CD4-positive, alpha-beta T cell treated with Interleukin-4 for 4 hours (primary cell): ENCODE measurements around the gene APBB2.
"Not testable (repeated sequence)": the region's sequence is repeated elsewhere in the genome, so short reads cannot be mapped to it uniquely, and the experiment has no call there.

Source experiments
- DNase-seq: peaks from one replicate; pipeline ENCODE4 v3.0.0-alpha.2; 2020

Gene APBB2

DNA sequence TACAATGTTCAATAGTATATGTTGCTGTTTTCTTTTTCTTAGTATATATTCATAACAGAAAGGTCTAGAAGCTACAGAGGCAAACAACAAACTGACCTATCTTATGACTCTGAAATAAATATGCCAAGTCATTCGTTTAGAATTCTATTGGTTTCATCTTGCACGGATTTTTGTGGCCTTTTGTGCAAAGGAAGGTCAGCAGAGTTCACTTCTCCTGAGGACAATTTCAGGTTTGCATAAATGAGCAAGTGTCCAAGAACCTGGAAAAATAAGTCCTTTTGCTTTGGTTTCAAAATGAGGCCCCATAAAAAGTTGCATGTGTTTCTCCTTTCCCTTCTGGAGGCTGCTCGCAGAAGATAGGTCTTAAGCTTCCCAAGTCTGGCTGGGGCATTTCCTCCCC is 156.9 kb downstream of the APBB2 start:
- DNase-seq, result no peak

DNA sequence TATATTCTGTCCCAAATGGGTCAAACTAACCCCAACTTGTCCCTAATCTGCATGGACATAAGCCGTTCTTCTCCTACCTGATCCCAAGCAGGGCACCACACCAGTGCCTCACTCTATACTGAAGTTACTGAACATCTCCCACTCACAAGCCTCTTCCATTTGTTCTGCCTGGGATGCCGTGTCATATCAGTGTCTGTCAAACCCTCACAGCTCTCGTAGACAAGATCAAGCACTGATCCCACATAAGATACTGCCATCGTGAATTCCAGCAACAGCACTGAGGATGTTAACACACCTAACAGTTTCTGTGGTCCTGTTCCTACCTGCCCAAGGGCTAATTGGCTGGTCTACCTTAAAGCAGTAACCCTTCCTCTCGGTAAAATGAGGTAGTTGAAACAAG is 162.1 kb downstream of the APBB2 start:
- no peak for DNase-seq

DNA sequence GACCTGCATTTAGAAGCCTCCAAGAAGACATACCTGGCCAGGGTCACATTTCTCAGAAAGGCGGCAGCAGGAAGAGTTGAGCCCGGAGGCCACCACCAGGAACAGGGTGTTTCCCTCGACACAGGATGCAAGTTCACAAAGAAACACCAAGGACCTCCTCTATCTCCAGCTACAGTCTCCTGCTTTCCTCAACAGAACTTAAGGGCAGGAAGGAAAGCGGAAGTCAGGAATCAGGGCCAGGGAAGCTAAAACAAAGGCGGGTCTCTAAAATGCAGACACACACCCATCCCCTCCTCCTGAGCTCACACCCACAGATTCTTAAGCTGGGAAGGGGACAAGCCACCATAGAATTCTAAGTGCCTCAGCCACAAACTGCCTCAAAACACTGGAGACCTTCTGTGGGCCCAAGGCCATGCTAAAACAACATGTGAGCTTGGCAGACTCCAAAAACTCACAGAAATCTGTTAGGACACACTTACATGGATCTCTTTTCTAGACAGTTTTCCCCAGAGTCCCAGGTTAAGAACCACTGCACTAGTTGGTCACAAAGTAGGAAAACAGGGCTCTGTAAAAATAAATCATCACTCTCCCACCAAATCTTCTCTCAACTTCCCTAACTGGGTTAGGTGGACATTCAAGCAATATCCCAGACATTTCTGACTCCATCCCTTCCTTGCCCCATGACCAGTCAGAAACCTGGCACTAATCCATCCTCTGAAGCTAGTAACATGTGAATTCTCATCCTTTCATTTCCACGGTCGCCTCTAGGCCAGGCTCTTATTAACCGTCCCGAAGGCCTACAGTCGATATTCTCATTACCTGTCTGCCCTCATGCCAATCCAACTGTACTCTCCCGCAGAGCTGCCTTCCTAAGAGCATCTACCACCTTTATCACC is 163.2 kb downstream of the APBB2 start:
- no peak for DNase-seq

DNA sequence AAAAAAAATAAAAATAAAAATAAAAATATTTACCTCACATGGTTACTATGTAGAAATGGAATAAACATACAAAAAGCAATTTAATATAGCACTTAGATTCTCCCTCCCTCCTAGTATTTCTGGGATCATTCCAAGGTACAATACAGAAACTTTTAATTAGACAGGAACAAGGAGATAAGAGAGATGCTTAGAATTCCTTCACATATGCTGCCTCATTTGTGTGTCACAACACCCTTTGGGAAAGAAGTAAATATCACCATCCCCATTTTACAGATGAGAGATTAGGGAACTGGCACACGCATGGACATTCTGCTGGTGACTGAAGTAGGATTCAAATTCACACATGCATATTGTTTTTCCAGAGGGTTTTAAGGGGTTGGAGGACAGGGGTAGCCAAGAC is 164.2 kb downstream of the APBB2 start:
- no peak for DNase-seq

- not testable (repeated sequence) for DNase-seq
Observed at GRCh38 chr4:41049176-41049575, 165.2 kb downstream of the APBB2 start.

DNA sequence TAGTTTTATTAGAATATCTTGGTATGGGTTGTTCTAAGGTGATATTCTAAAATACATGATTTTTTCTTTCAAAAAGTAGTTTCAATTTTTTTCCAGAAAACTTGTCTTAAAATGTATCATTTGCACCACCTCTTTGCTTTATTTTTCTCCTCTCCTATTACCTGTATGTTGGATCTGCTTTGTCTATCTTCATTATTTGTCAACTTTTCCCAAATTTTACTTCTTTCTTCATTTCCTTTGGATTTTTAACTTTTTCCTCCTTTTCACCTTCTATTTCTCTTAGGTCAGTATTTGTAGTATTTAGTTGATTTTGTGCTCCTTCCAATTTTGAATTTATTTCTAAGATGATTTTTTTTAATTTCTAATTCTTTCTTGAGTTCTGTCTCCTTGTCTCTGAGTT is 169.6 kb downstream of the APBB2 start:
- DNase-seq, result no peak

GRCh38 chr4:41044165-41044564 is 170.2 kb downstream of the APBB2 start:
- no peak for DNase-seq

- DNase-seq, result no peak
Observed at GRCh38 chr4:41043465-41043864, 170.9 kb downstream of the APBB2 start.

GRCh38 chr4:41041551-41041950 is 172.8 kb downstream of the APBB2 start:
- no peak for DNase-seq

DNA sequence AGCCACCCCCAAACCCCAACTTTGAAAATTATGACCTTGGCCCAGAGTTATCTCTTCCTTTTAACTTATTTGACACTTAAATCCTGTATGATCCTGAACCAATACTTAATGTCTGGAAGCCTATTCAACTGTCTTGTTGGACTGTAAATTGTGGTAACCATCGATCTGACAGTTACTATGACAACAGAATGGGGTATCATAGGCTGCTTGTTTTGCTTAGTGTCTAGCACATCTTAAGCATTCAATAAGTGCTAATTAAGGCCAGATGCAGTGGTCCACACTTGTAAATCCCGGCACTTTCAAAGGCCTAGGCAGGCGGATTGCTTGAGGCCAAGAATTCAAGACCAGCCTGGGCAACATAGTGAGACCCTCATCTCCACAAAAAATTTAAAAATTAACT is 175.0 kb downstream of the APBB2 start:
- DNase-seq, result no peak

DNA sequence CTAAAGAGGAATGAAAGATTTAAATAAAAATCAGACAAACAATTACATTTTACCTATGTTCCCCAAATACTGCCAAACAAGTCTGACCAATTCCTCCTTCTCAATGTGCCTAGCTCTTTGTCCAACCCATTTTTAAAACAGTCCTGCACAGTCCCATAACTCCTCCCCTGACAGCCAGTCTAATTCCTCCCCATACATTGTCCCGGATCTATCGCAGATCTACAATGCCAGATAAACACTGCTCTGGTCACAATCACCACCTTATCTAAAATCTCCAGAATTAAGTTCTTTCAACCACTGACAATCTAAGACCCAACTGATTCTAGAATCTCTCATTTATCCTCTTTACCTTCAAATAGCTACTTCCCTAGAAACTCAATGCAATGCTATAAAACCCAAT is 176.0 kb downstream of the APBB2 start:
- no peak for DNase-seq

DNA sequence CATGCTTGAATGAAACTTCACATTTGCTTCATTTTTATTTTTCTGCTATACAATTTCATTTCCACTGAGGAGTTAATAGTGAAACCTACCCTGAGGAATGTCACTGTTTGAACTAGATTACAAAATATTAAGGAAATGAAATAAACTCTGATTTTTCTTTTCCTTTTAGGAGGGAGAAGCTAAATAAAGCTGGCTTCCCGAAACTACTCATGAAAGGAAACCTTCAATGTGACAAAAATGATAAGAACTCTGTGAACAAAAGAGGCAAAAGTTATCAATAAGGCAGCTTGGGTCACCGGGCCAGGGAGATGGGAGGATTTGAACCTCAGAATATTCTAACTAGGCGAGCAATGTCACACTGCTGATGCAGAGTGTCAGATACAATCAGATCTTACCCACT is 185.2 kb downstream of the APBB2 start:
- no peak for DNase-seq

- no peak for DNase-seq
Observed at GRCh38 chr4:41028392-41029076, 185.8 kb downstream of the APBB2 start.

- no peak for DNase-seq
Observed at GRCh38 chr4:41026971-41027370, 187.4 kb downstream of the APBB2 start.

DNA sequence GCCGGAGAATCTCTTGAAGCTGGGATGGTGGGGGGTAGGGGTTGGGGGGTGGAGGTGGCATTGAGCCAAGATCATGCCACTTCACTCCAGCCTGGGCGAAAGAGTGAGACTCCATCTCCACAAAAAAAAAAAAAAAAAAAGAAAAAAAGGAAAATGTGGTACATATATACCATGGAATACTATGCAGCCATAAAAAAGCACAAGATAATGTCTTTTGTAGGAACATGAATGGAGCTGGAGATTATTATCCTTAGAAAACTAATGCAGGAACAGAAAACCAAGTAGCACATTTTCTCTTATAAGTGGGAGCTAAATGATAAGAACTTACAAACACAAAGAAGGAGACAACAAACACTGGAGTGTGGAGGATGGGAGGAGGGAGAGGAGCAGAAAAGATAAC is 188.5 kb downstream of the APBB2 start:
- DNase-seq, result no peak

DNA sequence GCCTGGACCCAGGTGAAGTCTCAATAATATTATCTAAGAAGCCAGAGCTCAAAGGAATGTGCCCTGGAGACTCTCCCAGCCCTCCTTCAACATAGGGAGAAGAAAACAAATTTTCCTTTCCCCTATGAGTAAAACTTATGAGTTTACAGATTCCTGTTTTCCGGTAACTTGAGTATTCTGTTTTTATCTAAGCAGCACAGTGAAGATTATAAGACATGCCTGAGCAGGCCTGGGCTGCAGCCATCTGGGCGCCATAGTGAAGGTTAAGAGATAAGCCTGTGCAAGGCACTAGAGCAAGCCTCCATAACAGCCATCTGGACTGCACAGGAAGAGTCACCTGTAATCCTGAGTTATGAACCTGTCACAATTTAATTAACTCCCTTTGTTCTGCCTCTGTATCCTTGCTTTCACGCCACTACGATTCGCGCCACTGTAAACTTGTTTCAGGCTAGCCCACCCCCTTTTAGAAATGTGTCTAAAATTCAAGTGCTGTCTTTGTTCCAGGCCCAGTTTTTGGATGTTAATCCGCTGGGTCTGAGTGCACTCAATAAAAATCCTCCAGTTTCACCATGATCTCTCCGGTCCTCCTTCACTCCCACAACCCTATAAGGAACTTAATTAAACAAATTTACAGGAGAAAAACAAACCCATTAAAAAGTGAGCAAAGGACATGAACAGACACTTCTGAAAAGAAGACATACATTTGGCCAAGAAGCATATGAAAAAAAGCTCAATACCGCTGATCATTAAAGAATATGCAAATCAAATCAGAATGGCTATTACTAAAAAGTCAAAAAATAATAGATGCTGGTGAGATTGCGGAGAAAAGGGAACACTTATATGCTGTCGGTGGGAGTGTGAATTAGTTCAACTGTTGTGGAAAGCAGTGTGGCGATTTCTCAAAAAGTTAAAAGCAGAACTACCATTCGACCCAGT is 189.5 kb downstream of the APBB2 start:
- DNase-seq, result no peak

- DNase-seq, result no peak
Observed at GRCh38 chr4:41022116-41022515, 192.2 kb downstream of the APBB2 start.

- DNase-seq, result no peak
Observed at GRCh38 chr4:41015016-41015675, 199.2 kb downstream of the APBB2 start.

- DNase-seq, result no peak
Observed at GRCh38 chr4:41014158-41014557, 200.2 kb downstream of the APBB2 start.

GRCh38 chr4:41013746-41014145 is 200.6 kb downstream of the APBB2 start:
- DNase-seq, result no peak

DNA sequence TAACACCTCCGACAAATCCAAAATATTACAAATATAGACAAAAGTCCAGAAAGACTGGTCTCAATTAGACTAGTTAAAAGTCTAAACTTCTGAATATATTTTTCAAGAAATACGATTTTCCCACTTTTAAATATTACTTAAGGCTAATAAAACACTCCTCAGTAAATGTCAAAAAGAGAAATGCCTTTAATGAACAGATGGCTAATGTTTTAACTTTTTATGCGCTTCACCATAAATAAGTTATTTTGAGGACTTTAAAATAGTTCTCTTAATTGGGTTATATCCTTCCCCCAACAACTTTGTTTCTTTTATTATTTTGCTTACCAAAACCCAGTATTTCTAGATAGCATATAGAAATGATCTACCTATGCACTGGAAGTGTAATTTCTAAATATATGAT is 201.4 kb downstream of the APBB2 start:
- no peak for DNase-seq

- no peak for DNase-seq
Observed at GRCh38 chr4:41012293-41012692, 202.0 kb downstream of the APBB2 start.

GRCh38 chr4:41009411-41009810 is 204.9 kb downstream of the APBB2 start:
- DNase-seq, result no peak
